Endothelial cell of umbilical vein (primary cell): ENCODE measurements around the gene SLC22A6.

Experiments used
- CTCF ChIP-seq, 2 donors: IDR thresholded peaks; 1 replicate in 1 of 2; 2 replicates in 1 of 2; pipeline ENCODE4 v1.5.1; 2011; ENCODE audit warnings: low read length in 2 of 2, mild to moderate bottlenecking in 2 of 2, moderate library complexity in 2 of 2, control low read depth in 1 of 2, inconsistent platforms in 1 of 2, low read depth in 1 of 2; ENCODE audit not compliant: insufficient read depth in 1 of 2; ENCODE audit errors: extremely low read depth in 1 of 2
- JUN ChIP-seq: IDR thresholded peaks from 2 replicates; pipeline ENCODE4 v1.6.1; 2011; ENCODE audit warnings: borderline replicate concordance, low read depth; ENCODE audit not compliant: insufficient read length, insufficient read depth
- MAX ChIP-seq: IDR thresholded peaks from 2 replicates; pipeline ENCODE4 v1.6.1; 2011; ENCODE audit not compliant: insufficient read depth, insufficient read length
- POLR2A ChIP-seq: IDR thresholded peaks from 2 replicates; pipeline ENCODE4 v1.6.1; 2012; ENCODE audit warnings: low read depth, mild to moderate bottlenecking, control low read depth, low read length
- POLR2AphosphoS5 ChIP-seq: IDR thresholded peaks from 2 replicates; pipeline ENCODE4 v1.6.1; 2012; ENCODE audit warnings: low read depth, mild to moderate bottlenecking, control low read depth, low read length, moderate library complexity; ENCODE audit not compliant: insufficient read depth

GRCh38 chr11:62931499-62932278 is 53.1 kb downstream of the SLC22A6 start:
- no peak for TF ChIP-seq POLR2A
- no peak for TF ChIP-seq CTCF (IDR thresholded peaks at IDR 0.05; ENCODE audit: extremely low read depth in 1 of 2, insufficient read depth in 1 of 2, low read depth in 1 of 2, low read length in 2 of 2)
- no peak for TF ChIP-seq MAX
- TF ChIP-seq POLR2AphosphoS5, result no peak
- no peak for TF ChIP-seq JUN
